Activated T-helper 2 cell treated with anti-CD3 and anti-CD28 coated beads, Interferon-gamma antibody, Interleukin-2, Interleukin-4, amounts not matched to agents 10 μg/mL and 5 μg/mL and 100 μg/mL, durations not matched to agents 14 hours and 24 hours and 36 hours (primary cell): ENCODE results near the gene ITPKB. TPM values are rescaled to one million over a fixed set of nuclear protein-coding genes. Genes with fewer than 3 reads are reported as not detected.

ENCODE experiments used
- DNase-seq: peaks from one replicate; pipeline ENCODE4 v3.0.0; 2021; ENCODE audit warnings: low spot score
- H3K27ac Mint-ChIP-seq: one replicate; pipeline ENCODE4 v1.8.0; 2021; ENCODE audit warnings: mixed read lengths
- H3K27me3 Mint-ChIP-seq: one replicate; pipeline ENCODE4 v1.8.0; 2021; ENCODE audit warnings: low read depth, mixed read lengths
- H3K36me3 Mint-ChIP-seq: one replicate; pipeline ENCODE4 v1.8.0; 2021; ENCODE audit warnings: low read depth, mixed read lengths
- H3K4me1 Mint-ChIP-seq: one replicate; pipeline ENCODE4 v1.8.0; 2021; ENCODE audit warnings: low read depth, mixed read lengths
- H3K4me3 Mint-ChIP-seq: one replicate; pipeline ENCODE4 v1.8.0; 2021; ENCODE audit warnings: low read depth, mild to moderate bottlenecking, moderate library complexity, mixed read lengths
- H3K9me3 Mint-ChIP-seq: one replicate; pipeline ENCODE4 v1.8.0; 2021; ENCODE audit warnings: mixed read lengths
- intact Hi-C: fragments of 100-400 bp; cut with micrococcal nuclease; formaldehyde crosslinking; loops from one replicate; pipeline ENCODE4 v1.15.1; 2023
- total RNA-seq: library from RNA; stranded (reverse); gene quantifications from 2 replicates; pipeline ENCODE4 v1.2.3, GENCODE V29; 2022

ITPKB gene
- total RNA-seq, 1 donor from 2014 or later: 27.6 TPM

GRCh38 chr1:226651041-226651731 is 87.9 kb downstream of the ITPKB start:
- H3K36me3 Mint-ChIP-seq: peaks cover 30% of the 10 kb centered on the region
- no peak for DNase-seq
- no peak overlapping the region for H3K4me3 Mint-ChIP-seq
- H3K9me3 Mint-ChIP-seq: no peaks in the 10 kb centered on the region
- intact Hi-C loops: no loop called here
- no peak overlapping the region for H3K27ac Mint-ChIP-seq
- H3K27me3 Mint-ChIP-seq: no peaks in the 10 kb centered on the region
- H3K4me1 Mint-ChIP-seq: peaks cover 49% of the 10 kb centered on the region

- H3K27ac Mint-ChIP-seq: no peak overlapping the region
- no peaks in the 10 kb centered on the region for H3K27me3 Mint-ChIP-seq
- peaks cover 41% of the 10 kb centered on the region for H3K4me1 Mint-ChIP-seq
- intact Hi-C loops: no loop called here
- H3K9me3 Mint-ChIP-seq: no peaks in the 10 kb centered on the region
- no peak for DNase-seq
- peaks cover 36% of the 10 kb centered on the region for H3K36me3 Mint-ChIP-seq
- no peak overlapping the region for H3K4me3 Mint-ChIP-seq
Measured at GRCh38 chr1:226650236-226650841, 88.7 kb downstream of the ITPKB start.

- no peak overlapping the region for H3K4me3 Mint-ChIP-seq
Measured at GRCh38 chr1:226649780-226650179, 89.3 kb downstream of the ITPKB start.

GRCh38 chr1:226649244-226649643 is 89.8 kb downstream of the ITPKB start:
- Mint-ChIP-seq H3K4me3 (no peak overlapping the region), H3K9me3 (no peaks in the 10 kb centered on the region), H3K4me1 (peaks cover 40% of the 10 kb centered on the region), H3K36me3 (peaks cover 43% of the 10 kb centered on the region), H3K27me3 (no peaks in the 10 kb centered on the region), H3K27ac (no peak overlapping the region)
- no peak for DNase-seq
- intact Hi-C loops: no loop called here

More at GRCh38 chr1:226649780-226650179, 89.3 kb downstream of the ITPKB start:
- Mint-ChIP-seq H3K27me3 (no peaks in the 10 kb centered on the region), H3K9me3 (no peaks in the 10 kb centered on the region), H3K36me3 (peaks cover 40% of the 10 kb centered on the region), H3K4me1 (peaks cover 40% of the 10 kb centered on the region), H3K27ac (no peak overlapping the region)
- DNase-seq: no peak
- intact Hi-C loops: no loop called here

GRCh38 chr1:226648421-226648820 is 90.7 kb downstream of the ITPKB start:
- Mint-ChIP-seq H3K27me3 (no peaks in the 10 kb centered on the region), H3K9me3 (no peaks in the 10 kb centered on the region), H3K36me3 (peaks cover 46% of the 10 kb centered on the region), H3K4me1 (peaks cover 40% of the 10 kb centered on the region), H3K4me3 (no peak overlapping the region), H3K27ac (no peak overlapping the region)
- no peak for DNase-seq
- intact Hi-C loops: no loop called here

GRCh38 chr1:226647719-226648118 is 91.4 kb downstream of the ITPKB start:
- Mint-ChIP-seq H3K36me3 (peaks cover 53% of the 10 kb centered on the region), H3K9me3 (no peaks in the 10 kb centered on the region), H3K27me3 (no peaks in the 10 kb centered on the region), H3K27ac (no peak overlapping the region), H3K4me1 (peaks cover 40% of the 10 kb centered on the region), H3K4me3 (no peak overlapping the region)
- intact Hi-C loops: no loop called here
- no peak for DNase-seq

- Mint-ChIP-seq H3K27ac (no peak overlapping the region), H3K4me1 (peaks cover 40% of the 10 kb centered on the region), H3K36me3 (peaks cover 58% of the 10 kb centered on the region), H3K4me3 (no peak overlapping the region), H3K27me3 (no peaks in the 10 kb centered on the region), H3K9me3 (no peaks in the 10 kb centered on the region)
- intact Hi-C loops: no loop called here
- no peak for DNase-seq
Measured at GRCh38 chr1:226646870-226647449, 92.1 kb downstream of the ITPKB start.

GRCh38 chr1:226646026-226646869 is 92.8 kb downstream of the ITPKB start:
- Mint-ChIP-seq H3K27ac (no peak overlapping the region), H3K36me3 (peaks cover 61% of the 10 kb centered on the region), H3K4me3 (no peak overlapping the region), H3K4me1 (peaks cover 40% of the 10 kb centered on the region), H3K27me3 (no peaks in the 10 kb centered on the region), H3K9me3 (no peaks in the 10 kb centered on the region)
- intact Hi-C loops: no loop called here
- DNase-seq: no peak

GRCh38 chr1:226645279-226645976 is 93.7 kb downstream of the ITPKB start:
- no peak for DNase-seq
- H3K4me3 Mint-ChIP-seq: no peak overlapping the region
- H3K27me3 Mint-ChIP-seq: no peaks in the 10 kb centered on the region
- no peaks in the 10 kb centered on the region for H3K9me3 Mint-ChIP-seq
- peaks cover 68% of the 10 kb centered on the region for H3K36me3 Mint-ChIP-seq
- no peak overlapping the region for H3K27ac Mint-ChIP-seq
- intact Hi-C loops: no loop called here
- H3K4me1 Mint-ChIP-seq: peaks cover 36% of the 10 kb centered on the region

- DNase-seq: no peak
- intact Hi-C loops: loop anchor here (5.0 kb wide), 1 partner anchor 33 kb away; no protein-coding TSS in a partner anchor
- no peaks in the 10 kb centered on the region for H3K27me3 Mint-ChIP-seq
- H3K9me3 Mint-ChIP-seq: no peaks in the 10 kb centered on the region
- peaks cover 73% of the 10 kb centered on the region for H3K36me3 Mint-ChIP-seq
- H3K27ac Mint-ChIP-seq: no peak overlapping the region
- peaks cover 32% of the 10 kb centered on the region for H3K4me1 Mint-ChIP-seq
- H3K4me3 Mint-ChIP-seq: no peak overlapping the region
Measured at GRCh38 chr1:226644541-226645176, 94.4 kb downstream of the ITPKB start.

- Mint-ChIP-seq H3K4me3 (peak overlapping the region; percentile 47), H3K4me1 (peaks cover 28% of the 10 kb centered on the region), H3K9me3 (no peaks in the 10 kb centered on the region)
Measured at GRCh38 chr1:226643611-226644540, 95.2 kb downstream of the ITPKB start.

More at GRCh38 chr1:226643611-226644540, 95.2 kb downstream of the ITPKB start:
- no peak for DNase-seq
- Mint-ChIP-seq H3K27me3 (no peaks in the 10 kb centered on the region), H3K27ac (peak overlapping the region; percentile 84), H3K36me3 (peaks cover 74% of the 10 kb centered on the region)
- intact Hi-C loops: loop anchor here (5.0 kb wide), 1 partner anchor 33 kb away; no protein-coding TSS in a partner anchor
